Endothelial cell of umbilical vein (primary cell): ENCODE measurements around the gene SEC16B. TPM values are rescaled to one million over a fixed set of nuclear protein-coding genes. Genes with fewer than 3 reads are reported as not detected.

ENCODE experiments used
- BruUV-seq: library from RNA; stranded (reverse); fragments of 400-500 nt; replicated peaks from 2 replicates; lab custom pipeline; 2021; lab: Mats Ljungman, UMichigan
- CTCF ChIA-PET: fragments of 300-600, 350-600 bp; sonication (Branson Sonifier 250); formaldehyde crosslinking; loops from one replicate; lab custom pipeline; 2021; ENCODE audit warnings: antibody characterized with exemption, inconsistent platforms; lab: Charles Lee
- POLR2A ChIA-PET: fragments of 300-600, 350-600 bp; sonication (Branson Sonifier 250); formaldehyde crosslinking; loops from one replicate; lab custom pipeline; 2021; ENCODE audit warnings: antibody characterized with exemption, inconsistent platforms; lab: Charles Lee
- DNase-seq: peaks from one replicate; pipeline ENCODE4 v3.0.0-alpha.2; 2011; ENCODE audit warnings: low read depth, low spot score
- FAIRE-seq: peaks from 2 replicates; lab custom pipeline; 2011; peaks lifted over from hg19 to GRCh38; lab: Jason Lieb, UNC
- H2AFZ ChIP-seq: 2 replicates; pipeline ENCODE4 v1.6.0; 2012; ENCODE audit warnings: low read depth, low read length, control low read depth, inconsistent platforms
- H3K27ac ChIP-seq: 2 replicates; pipeline ENCODE4 v1.5.1; 2011; ENCODE audit warnings: low read depth, mild to moderate bottlenecking, control low read depth, low read length, moderate library complexity; ENCODE audit not compliant: insufficient read depth
- H3K27me3 ChIP-seq, 2 experiments: 2 replicates each; pipeline versions ENCODE4 v1.6.0 to v1.6.1; 2011; ENCODE audit warnings: low read length in 2 of 2, mixed read lengths in 1 of 2; ENCODE audit not compliant: control insufficient read depth in 2 of 2, insufficient read depth in 2 of 2
- H3K36me3 ChIP-seq, 2 experiments: 2 replicates in 1 of 2; 3 replicates in 1 of 2; pipeline ENCODE4 v1.5.1; 2011; ENCODE audit warnings: low read length in 2 of 2, mild to moderate bottlenecking in 1 of 2, moderate library complexity in 1 of 2; ENCODE audit not compliant: control insufficient read depth in 2 of 2, insufficient read depth in 2 of 2; ENCODE audit errors: extremely low read depth in 1 of 2
- H3K4me1 ChIP-seq: 3 replicates; pipeline ENCODE4 v1.5.1; 2011; ENCODE audit warnings: mild to moderate bottlenecking, low read length; ENCODE audit not compliant: control insufficient read depth, insufficient read depth; ENCODE audit errors: extremely low read depth
- H3K4me2 ChIP-seq: 2 replicates; pipeline ENCODE4 v1.6.1; 2011; ENCODE audit warnings: low read length, control low read depth, mixed read lengths; ENCODE audit not compliant: insufficient read depth
- H3K4me3 ChIP-seq, 3 experiments: fragments of 200-600 bp in 1 of 3; sonication (generic), shearing (Covaris generic) in 1 of 3; replicated peaks in 1 of 3; 2 replicates each; pipeline ENCODE4 v1.5.1; 2011 to 2016; ENCODE audit warnings: control low read depth in 3 of 3, low read length in 3 of 3, mild to moderate bottlenecking in 2 of 3, inconsistent platforms in 1 of 3, low read depth in 1 of 3, moderate library complexity in 1 of 3; ENCODE audit not compliant: insufficient read depth in 1 of 3
- H3K79me2 ChIP-seq: 2 replicates; pipeline ENCODE4 v1.6.0; 2012; ENCODE audit warnings: low read length, inconsistent platforms; ENCODE audit not compliant: control insufficient read depth, insufficient read depth
- H3K9ac ChIP-seq: replicated peaks from 2 replicates; pipeline ENCODE3; 2011; ENCODE audit warnings: low read length, control low read depth; ENCODE audit not compliant: insufficient read depth; ENCODE audit errors: extremely low read depth
- H3K9me1 ChIP-seq: replicated peaks from 3 replicates; pipeline ENCODE4 v1.6.0; 2011; ENCODE audit warnings: mild to moderate bottlenecking, low read length; ENCODE audit not compliant: control insufficient read depth, insufficient read depth; ENCODE audit errors: extremely low read depth
- H3K9me3 ChIP-seq: replicated peaks from 2 replicates; pipeline ENCODE4 v1.5.1; 2012; ENCODE audit warnings: low read length, inconsistent platforms; ENCODE audit not compliant: control insufficient read depth, insufficient read depth
- H4K20me1 ChIP-seq: replicated peaks from 2 replicates; pipeline ENCODE3; 2011; ENCODE audit warnings: mild to moderate bottlenecking, low read length; ENCODE audit not compliant: control insufficient read depth, insufficient read depth; ENCODE audit errors: extremely low read depth
- CTCF ChIP-seq, 2 donors: IDR thresholded peaks; 1 replicate in 1 of 2; 2 replicates in 1 of 2; pipeline ENCODE4 v1.5.1; 2011; ENCODE audit warnings: low read length in 2 of 2, mild to moderate bottlenecking in 2 of 2, moderate library complexity in 2 of 2, control low read depth in 1 of 2, inconsistent platforms in 1 of 2, low read depth in 1 of 2; ENCODE audit not compliant: insufficient read depth in 1 of 2; ENCODE audit errors: extremely low read depth in 1 of 2
- EZH2 ChIP-seq: IDR thresholded peaks from 2 replicates; pipeline ENCODE4 v1.6.1; 2012; ENCODE audit warnings: borderline replicate concordance, low read depth, mild to moderate bottlenecking, moderate library complexity, low read length, inconsistent platforms; ENCODE audit not compliant: severe bottlenecking
- FOS ChIP-seq: IDR thresholded peaks from 2 replicates; pipeline ENCODE4 v1.6.1; 2011; ENCODE audit warnings: mild to moderate bottlenecking, low read length, moderate library complexity, borderline replicate concordance; ENCODE audit not compliant: insufficient read depth
- GATA2 ChIP-seq: IDR thresholded peaks from 2 replicates; pipeline ENCODE4 v1.7.0; 2011; ENCODE audit warnings: low read depth, mild to moderate bottlenecking, moderate library complexity, mixed read lengths, low read length; ENCODE audit not compliant: insufficient read length, insufficient read depth
- JUN ChIP-seq: IDR thresholded peaks from 2 replicates; pipeline ENCODE4 v1.6.1; 2011; ENCODE audit warnings: borderline replicate concordance, low read depth; ENCODE audit not compliant: insufficient read length, insufficient read depth
- MAX ChIP-seq: IDR thresholded peaks from 2 replicates; pipeline ENCODE4 v1.6.1; 2011; ENCODE audit not compliant: insufficient read depth, insufficient read length
- MYC ChIP-seq: IDR thresholded peaks from one replicate; pipeline ENCODE4 v1.6.1; 2011; ENCODE audit warnings: mild to moderate bottlenecking, low read depth, low read length
- POLR2A ChIP-seq: IDR thresholded peaks from 2 replicates; pipeline ENCODE4 v1.6.1; 2012; ENCODE audit warnings: low read depth, mild to moderate bottlenecking, control low read depth, low read length
- POLR2AphosphoS5 ChIP-seq: IDR thresholded peaks from 2 replicates; pipeline ENCODE4 v1.6.1; 2012; ENCODE audit warnings: low read depth, mild to moderate bottlenecking, control low read depth, low read length, moderate library complexity; ENCODE audit not compliant: insufficient read depth
- dilution Hi-C: fragments of 300-500 bp; cut with MboI; formaldehyde crosslinking; loops from one replicate; pipeline ENCODE4 v1.15.0; 2019; ENCODE audit warnings: low sequenced_read_pairs; ENCODE audit not compliant: extremely low pct_ligation_motif_present
- intact Hi-C: fragments of 100-400 bp; cut with micrococcal nuclease; formaldehyde crosslinking; loops from one replicate; pipeline ENCODE4 v1.10.0; 2022
- polyA plus RNA-seq, 4 experiments: library from polyadenylated mRNA; depleted of rRNA in 3 of 4; stranded (reverse) in 3 of 4; unstranded in 1 of 4; fragments of >200 nt; gene quantifications; 2 replicates each; pipeline versions ENCODE4 v1.2.1 to v1.2.3, GENCODE V29; 2011 to 2012; ENCODE audit warnings: missing spikeins in 1 of 4
- total RNA-seq: library from RNA; stranded (reverse); gene quantifications from 2 replicates; pipeline ENCODE4 v1.2.3, GENCODE V29; 2021

The SEC16B gene
- total and polyA plus RNA-seq, 2 donors (not counting 3 experiments of a cell fraction or from before 2014, with no cell fraction given), result 0.44 to 0.58 TPM

- Histone ChIP-seq H3K27ac (no peak overlapping the region), H3K9ac (no peak overlapping the region), H3K4me3 (no peak overlapping the region), H3K4me1 (peaks cover 17% of the 10 kb centered on the region), H3K79me2 (no peaks in the 10 kb centered on the region), H4K20me1 (no peaks in the 10 kb centered on the region), H3K9me3 (no peaks in the 10 kb centered on the region), H3K4me2 (no peak overlapping the region), H3K36me3 (no peaks in the 10 kb centered on the region), H2AFZ (no peak overlapping the region), H3K9me1 (no peaks in the 10 kb centered on the region), H3K27me3 (no peaks in the 10 kb centered on the region)
- no peak for FAIRE-seq
- ChIA-PET POLR2A (no interaction called here), CTCF (interaction anchor here (1.3 to 1.5 kb wide), 3 partner anchors 24 to 1024 kb away, joined by 3 to 4 read pairs (median 3); no protein-coding TSS in a partner anchor)
- dilution Hi-C loops, result no loop called here
- DNase-seq, result no peak
- no TSS peak for BruUV-seq
- TF ChIP-seq EZH2 (no peak), POLR2AphosphoS5 (no peak), GATA2 (no peak), FOS (no peak), JUN (no peak), MAX (no peak), MYC (no peak), POLR2A (no peak), CTCF (IDR thresholded peaks at IDR 0.05; ENCODE audit: extremely low read depth in 1 of 2, insufficient read depth in 1 of 2, low read depth in 1 of 2, low read length in 2 of 2) (no peak)
- intact Hi-C loops, result no loop called here
These were observed 48.3 kb downstream of the SEC16B start for GRCh38 chr1:177921590-177921989.
